HG03439 (cell line): ENCODE measurements around the gene TSPY4.
"Not testable (repeated sequence)": the region's sequence is repeated elsewhere in the genome, so short reads cannot be mapped to it uniquely, and the experiment has no call there.

Experiments used
- ATAC-seq: cut with Tn5 transposase; IDR thresholded peaks from one replicate; pipeline ENCODE4 v1.9.1; 2021; ENCODE audit warnings: mild to moderate bottlenecking, moderate library complexity; ENCODE audit not compliant: unreplicated experiment

Gene TSPY4

GRCh38 chrY:9337164-9337563, at the start of gene TSPY4:
Gene TSPY4 (plus strand): TSS chrY:9337464. CDS start chrY:9337510, 46 bp downstream.
- not testable (repeated sequence) for ATAC-seq

GRCh38 chrY:9320996-9321395, 16.3 kb upstream of the TSPY4 start:
- no peak for ATAC-seq

GRCh38 chrY:9357497-9357896, 20.2 kb downstream of the TSPY4 start, which contains the start of gene TSPY8:
Gene TSPY8 (plus strand): TSS chrY:9357797. CDS start chrY:9357843, 46 bp downstream.
- not testable (repeated sequence) for ATAC-seq
